CD4-positive, alpha-beta T cell treated with Interleukin-21 for 1 hour (primary cell): ENCODE data around the gene MAPRE2.
A peak's percentile ranks its signal among the peaks of the same experiment; 100 is the strongest.
"Not testable (repeated sequence)": the region's sequence is repeated elsewhere in the genome, so short reads cannot be mapped to it uniquely, and the experiment has no call there.

ENCODE experiments used
- DNase-seq: peaks from one replicate; pipeline ENCODE4 v3.0.0-alpha.2; 2020

Gene MAPRE2

DNA sequence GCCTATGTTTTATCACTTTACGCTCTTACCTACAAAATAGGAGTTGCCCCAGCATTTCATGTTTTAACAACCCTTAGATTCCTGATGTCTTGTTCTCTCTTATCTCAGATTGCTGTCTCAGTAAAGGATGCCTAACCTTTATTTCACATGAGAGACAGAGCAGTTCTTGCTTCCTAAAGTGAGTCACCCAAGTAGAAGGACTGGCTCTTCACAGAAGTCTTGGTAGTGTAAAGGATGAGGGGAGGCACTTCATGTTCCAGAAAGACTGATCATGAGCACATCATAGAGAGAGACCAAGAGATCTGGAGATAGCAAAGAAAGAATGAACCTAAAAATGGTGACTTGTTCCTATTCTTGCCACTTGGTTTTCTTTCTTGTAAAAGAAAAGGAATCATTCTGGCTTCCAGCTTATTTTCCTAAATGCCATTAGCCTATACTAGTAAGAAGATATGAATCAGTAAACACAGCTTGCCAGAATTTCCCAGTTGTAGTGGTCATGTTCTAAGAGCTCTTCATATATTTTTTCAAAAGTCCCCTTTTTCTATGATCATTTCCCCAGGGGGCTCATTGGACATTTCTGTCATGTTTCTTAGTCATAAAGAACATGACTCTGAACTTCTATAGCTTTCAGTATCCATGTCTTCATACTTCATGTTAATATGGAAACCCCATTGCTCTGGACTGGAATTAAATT lies 54.9 kb downstream of the MAPRE2 start:
- no peak for DNase-seq

GRCh38 chr18:35096677-35097011 lies 55.4 kb downstream of the MAPRE2 start:
- DNase-seq = no peak

DNA sequence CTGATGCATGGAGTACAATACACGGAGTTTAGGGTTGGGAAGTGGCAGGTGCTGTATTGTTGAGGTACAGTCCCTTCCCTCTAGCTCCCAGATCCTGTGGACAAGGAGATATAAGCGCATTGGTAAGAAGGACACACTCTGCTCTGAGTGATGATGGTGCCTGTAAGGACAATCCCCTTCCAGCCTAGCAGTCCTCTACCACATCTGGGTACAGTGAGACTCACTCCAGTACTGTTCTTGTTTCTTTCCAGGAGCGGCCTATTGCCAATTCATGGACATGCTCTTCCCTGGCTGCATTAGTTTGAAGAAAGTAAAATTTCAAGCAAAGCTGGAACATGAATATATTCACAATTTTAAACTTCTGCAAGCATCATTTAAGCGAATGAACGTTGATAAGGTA lies 56.0 kb downstream of the MAPRE2 start:
- DNase-seq = no peak

DNA sequence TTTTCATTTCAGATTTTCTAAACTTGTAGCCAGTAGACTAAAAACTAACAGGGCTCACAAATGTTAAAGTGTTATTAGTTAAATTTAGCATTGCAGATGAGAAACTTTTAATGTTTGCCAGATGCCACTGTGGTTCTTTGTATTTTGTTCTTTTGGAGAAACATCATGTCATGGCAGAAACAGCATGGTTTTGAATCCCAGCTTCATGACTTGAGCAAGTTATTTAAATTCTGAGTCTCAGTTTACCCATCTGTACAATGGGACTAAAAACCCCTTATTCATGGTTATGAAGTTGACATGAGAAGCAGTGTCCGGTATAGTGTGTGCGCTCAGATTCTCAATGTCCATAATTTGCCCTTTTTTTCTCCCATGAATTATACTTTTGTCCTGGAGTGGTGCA lies 56.5 kb downstream of the MAPRE2 start:
- no peak for DNase-seq

DNA sequence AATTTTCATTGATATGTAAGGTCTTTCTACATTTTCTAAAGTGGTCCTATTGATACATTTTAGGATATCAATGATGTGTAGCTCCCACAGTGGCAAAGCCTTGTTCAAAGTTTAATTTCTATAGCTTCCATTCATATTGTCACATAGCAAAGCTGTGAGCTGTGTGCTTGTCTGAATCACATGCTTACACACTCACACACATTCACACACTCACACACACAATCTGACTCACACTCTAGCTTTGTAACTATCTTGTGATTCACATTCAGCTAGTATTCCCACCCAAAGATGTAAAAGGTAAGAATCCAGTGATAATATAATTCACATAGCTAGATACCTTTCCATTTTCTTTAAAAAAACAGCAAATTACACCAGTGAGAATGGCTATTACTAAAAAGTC lies 58.7 kb downstream of the MAPRE2 start:
- DNase-seq = no peak

GRCh38 chr18:35104391-35105051 lies 63.3 kb downstream of the MAPRE2 start:
- no peak for DNase-seq

DNA sequence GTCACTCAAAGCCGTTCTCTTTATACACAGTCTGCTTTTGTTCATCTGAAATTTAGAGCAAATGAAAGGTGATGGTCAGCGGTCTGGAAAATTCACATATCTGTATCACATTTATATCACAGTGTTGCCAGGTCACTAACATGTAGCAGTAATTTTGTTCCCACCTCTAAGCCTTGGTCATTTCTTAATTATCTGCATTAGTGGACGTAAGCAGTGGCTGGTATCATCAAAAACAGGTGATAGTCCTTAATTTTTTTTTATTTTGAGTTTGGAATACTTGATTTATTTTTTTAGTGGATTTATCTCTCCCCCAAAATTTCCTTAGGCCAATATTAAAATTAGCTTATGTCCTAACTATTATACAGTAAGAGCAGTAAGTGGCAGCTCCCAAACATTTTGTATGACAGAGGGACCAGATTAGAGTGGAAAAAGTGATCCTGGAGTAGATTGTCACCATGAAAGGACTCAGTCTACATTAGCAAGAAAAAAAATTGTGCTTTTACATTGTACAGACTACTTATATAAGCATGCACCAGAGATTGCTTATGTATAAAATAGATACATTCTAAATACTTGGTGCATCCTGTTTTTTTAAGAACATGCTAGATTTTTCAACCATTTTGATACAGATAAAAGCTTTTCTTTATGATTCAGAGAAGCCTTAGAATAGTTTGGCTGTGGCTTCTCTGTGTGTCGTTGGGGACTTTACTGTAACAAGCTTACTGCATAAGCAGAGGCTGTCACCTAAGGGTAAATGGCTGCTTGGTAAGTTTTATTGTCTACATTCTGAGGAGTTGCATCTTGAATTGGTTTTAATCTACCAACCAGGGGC lies 65.0 kb downstream of the MAPRE2 start:
- DNase-seq = no peak

DNA sequence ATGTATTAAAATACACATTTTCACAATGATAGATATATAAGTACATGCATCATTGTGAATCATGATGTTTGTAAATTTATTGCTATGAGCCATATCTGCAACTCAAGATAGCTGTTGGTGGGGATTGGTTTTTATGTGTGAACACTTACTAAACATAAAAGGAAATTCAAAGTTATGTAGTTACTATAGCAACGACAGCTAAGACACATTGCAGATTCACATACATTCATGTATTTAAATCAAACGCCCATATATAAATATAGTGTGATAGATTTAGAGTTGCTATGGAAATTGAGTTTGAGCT lies 65.6 kb downstream of the MAPRE2 start:
- peak; percentile 26 for DNase-seq

- DNase-seq = no peak
Measured at GRCh38 chr18:35107216-35107615, 66.0 kb downstream of the MAPRE2 start.

DNA sequence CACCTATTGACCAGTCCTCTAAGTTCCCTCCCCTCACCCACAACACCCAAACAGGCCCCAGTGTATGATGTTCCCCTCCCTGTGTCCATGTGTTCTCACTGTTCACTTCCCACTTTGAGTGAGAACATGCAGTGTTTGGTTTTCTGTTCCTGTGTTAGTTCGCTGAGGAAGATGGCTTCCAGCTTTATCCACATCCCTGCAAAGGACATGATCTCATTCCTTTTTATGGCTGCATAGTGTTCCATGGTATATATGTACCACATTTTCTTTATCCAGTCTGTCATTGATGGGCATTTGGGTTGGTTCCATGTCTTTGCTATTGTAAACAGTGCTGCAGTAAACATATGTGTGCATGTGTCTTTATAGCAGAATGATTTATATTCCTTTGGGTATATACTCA lies 66.9 kb downstream of the MAPRE2 start:
- DNase-seq = not testable (repeated sequence)

DNA sequence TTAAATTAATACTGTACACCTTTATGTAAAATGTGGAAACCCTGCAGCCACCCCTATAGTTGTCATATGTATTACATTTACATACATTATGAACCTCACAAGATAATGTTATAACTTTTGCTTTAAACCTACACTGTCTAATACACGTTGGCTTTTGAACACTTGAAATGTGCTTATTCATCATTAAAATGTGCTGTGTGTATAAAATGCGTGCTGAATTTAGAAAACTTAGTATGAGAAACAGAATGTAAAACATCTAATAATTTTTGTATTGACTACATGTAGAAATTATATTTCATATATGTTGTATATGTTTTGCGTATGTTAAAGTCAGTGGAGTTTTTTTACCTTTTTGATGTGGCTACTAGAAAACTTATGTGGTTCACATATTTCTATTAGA lies 68.8 kb downstream of the MAPRE2 start:
- no peak for DNase-seq

GRCh38 chr18:35110554-35111485 lies 69.6 kb downstream of the MAPRE2 start:
- no peak for DNase-seq

- no peak for DNase-seq
Measured at GRCh38 chr18:35112696-35113095, 71.5 kb downstream of the MAPRE2 start.

GRCh38 chr18:35114305-35114704 lies 73.1 kb downstream of the MAPRE2 start:
- no peak for DNase-seq

- no peak for DNase-seq
Measured at GRCh38 chr18:35116784-35117318, 75.6 kb downstream of the MAPRE2 start.

DNA sequence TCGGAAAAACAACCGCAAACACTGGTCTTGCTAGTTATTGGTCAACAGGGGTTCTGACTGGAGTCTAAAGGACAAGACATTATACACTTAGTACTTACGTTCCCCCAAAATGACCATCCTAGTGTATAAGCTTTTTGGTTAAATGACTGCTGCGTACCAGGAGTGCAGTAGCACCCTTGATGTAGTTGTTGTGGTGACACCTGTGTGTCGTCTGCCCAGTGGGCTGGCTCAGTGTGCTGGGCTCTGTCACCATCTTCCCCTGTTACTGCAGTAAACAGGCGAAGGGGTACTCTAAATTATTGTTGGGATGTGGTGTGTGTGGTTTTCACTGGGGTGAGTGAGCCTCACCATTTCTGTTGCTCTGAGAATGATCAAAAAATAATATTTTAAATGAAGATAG lies 76.2 kb downstream of the MAPRE2 start:
- no peak for DNase-seq

DNA sequence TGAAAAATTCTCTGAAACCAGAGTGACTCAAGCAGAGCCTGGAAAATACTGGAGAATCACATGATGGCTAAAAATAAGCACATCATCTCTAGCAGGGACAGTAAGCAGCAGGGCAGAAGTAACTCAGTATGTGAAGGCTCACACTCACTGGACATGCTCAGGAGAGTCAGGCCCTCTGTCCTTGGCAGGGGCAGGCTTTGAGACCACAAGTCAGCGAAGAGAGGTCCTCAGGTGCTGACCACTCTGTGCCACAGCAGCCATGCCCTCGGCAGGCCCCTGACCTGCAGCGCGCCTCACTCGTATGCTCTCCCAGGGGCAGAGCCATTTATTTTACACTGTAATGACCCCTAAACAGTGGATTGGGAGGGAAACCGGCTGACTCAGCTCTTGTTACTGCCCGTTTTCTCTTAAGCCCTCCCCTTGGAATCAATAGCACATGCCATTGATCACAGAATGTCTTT lies 76.8 kb downstream of the MAPRE2 start:
- DNase-seq = no peak

DNA sequence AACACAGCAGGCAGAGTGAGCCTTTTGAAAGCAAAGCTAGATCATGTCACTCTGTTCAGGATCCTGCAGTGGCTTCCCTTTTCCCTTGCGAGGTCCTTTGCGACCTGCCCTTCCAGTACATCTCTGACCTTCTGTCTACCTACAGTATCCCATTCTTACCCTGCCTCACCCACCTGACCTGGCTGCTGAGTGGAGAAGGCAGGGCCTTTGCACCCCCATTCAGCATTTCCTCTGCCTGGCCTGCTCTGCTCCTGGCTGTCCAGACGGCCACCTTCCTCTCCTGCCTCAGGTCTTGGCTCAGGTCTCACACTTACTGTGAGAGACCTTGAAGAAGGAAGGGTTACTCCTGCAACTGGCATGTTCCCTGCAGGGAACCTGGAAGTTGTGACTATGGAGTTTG lies 77.4 kb downstream of the MAPRE2 start:
- no peak for DNase-seq

DNA sequence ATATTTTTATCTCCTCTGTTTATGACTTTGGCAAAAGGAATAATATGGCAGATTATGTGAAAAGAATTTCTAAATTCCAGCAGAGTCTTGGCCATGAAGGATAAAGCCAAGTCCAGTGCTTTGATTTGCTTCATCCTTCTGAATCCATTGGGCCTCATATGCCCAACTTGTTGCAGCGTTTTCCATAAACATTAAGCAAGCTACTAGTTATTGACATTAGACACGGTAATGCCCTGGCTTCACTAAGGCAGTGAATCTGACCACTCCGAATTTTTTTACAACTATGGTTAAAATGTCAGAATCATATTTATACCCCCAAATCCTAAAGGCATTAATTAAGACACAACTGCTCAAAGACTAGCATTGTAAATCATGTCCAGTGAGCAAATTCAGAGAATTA lies 79.8 kb downstream of the MAPRE2 start:
- no peak for DNase-seq

DNA sequence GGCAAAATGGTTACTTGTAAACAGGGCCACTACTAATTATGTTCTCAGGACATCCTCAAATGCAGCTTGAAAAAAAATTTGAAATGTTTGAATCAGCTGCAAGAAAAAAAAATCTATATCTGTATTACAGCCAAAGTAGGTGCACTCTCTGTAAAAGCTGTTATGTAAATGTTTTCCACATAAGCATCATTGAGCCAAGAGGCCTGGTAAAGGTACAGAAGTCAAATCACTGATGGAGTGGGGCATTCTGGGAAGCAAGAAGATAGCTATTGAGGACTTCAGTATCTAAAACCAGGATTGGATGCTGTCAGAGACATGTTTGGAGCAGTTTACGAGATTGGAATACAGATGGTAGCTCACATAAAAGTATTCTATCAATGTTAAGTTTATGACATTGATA lies 80.3 kb downstream of the MAPRE2 start:
- DNase-seq = no peak

- DNase-seq = no peak
Measured at GRCh38 chr18:35122586-35123224, 81.5 kb downstream of the MAPRE2 start.

DNA sequence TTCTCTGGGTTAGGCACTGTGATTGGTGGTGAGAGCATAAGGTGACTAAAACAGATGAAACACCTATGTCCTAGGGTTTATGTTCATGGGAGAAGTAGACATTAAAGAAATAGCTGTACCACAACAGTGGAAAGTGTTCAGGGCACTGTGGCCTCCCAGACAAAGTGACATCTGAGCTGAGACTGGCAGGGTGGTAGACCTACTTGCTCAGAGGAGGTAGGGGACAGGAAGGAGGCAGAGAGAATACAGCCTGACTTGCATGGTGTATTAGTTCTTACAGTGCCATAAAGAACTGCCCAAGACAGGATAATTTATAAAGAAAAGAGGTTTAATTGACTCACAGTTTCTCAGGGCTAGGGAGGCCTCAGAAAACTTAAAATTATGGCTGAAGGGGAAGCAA lies 82.6 kb downstream of the MAPRE2 start:
- DNase-seq = no peak
